HepG2 (cell line): ENCODE results near the gene ARHGAP45. TPM values are rescaled to one million over a fixed set of nuclear protein-coding genes. Genes with fewer than 3 reads are reported as not detected.

ENCODE experiments used
- ATAC-seq: fragments of 200-7000 bp; cut with Tn5 transposase; 3 replicates; pipeline ENCODE4 v1.9.1; 2020; ENCODE audit warnings: mild to moderate bottlenecking, moderate library complexity
- BruUV-seq: library from RNA; stranded (reverse); fragments of 400-500 nt; replicated peaks from 2 replicates; lab custom pipeline; 2021; lab: Mats Ljungman, UMichigan
- CTCF ChIA-PET: fragments of 300-600 bp; formaldehyde crosslinking; extraction: SDS; loops from one replicate; lab custom pipeline; 2021; ENCODE audit warnings: low total read pairs, inconsistent platforms, low intra/inter-chr PET ratio; lab: Yijun Ruan, JAX
- POLR2A ChIA-PET: fragments of 350-600 bp; sonication (Branson Sonifier 250); formaldehyde crosslinking; loops from one replicate; lab custom pipeline; 2020; ENCODE audit warnings: antibody characterized with exemption, inconsistent platforms; lab: Yijun Ruan, JAX
- DNase-seq: peaks from one replicate; pipeline ENCODE4 v3.0.0-alpha.2; 2015; ENCODE audit warnings: low spot score
- FAIRE-seq: peaks from 3 replicates; lab custom pipeline; 2011; peaks lifted over from hg19 to GRCh38; lab: Jason Lieb, UNC
- H2AFZ ChIP-seq: one replicate; pipeline ENCODE4 v1.6.1; 2011; ENCODE audit warnings: low read length, inconsistent platforms
- H3K27ac ChIP-seq: fragments of 300-600 bp; 3 replicates; pipeline ENCODE4 v1.8.0; 2011; ENCODE audit warnings: mixed run types, mild to moderate bottlenecking, mixed read lengths, low read length, inconsistent platforms; ENCODE audit not compliant: insufficient read depth; ENCODE audit errors: extremely low read length
- H3K27me3 ChIP-seq, 2 experiments: fragments of 200-600 bp in 1 of 2; 2 replicates in 1 of 2; 3 replicates in 1 of 2; pipeline versions ENCODE4 v1.6.0 to v1.8.0; 2011; ENCODE audit warnings: low read length in 2 of 2, mild to moderate bottlenecking in 2 of 2, moderate library complexity in 2 of 2, inconsistent platforms in 1 of 2; ENCODE audit not compliant: insufficient read depth in 2 of 2, control insufficient read depth in 1 of 2
- H3K36me3 ChIP-seq, 2 experiments: fragments of 200-600 bp in 1 of 2; replicated peaks in 1 of 2; 2 replicates in 1 of 2; 3 replicates in 1 of 2; pipeline versions ENCODE4 v1.5.1 to v1.8.0; 2011; ENCODE audit warnings: low read length in 2 of 2, inconsistent platforms in 1 of 2; ENCODE audit not compliant: insufficient read depth in 2 of 2, control insufficient read depth in 1 of 2
- H3K4me1 ChIP-seq: 2 replicates; pipeline ENCODE4 v1.5.1; 2012; ENCODE audit warnings: low read length, inconsistent platforms; ENCODE audit not compliant: insufficient read depth
- H3K4me2 ChIP-seq: 2 replicates; pipeline ENCODE4 v1.6.0; 2011; ENCODE audit warnings: low read depth, low read length, inconsistent platforms
- H3K4me3 ChIP-seq, 3 experiments: fragments of 200-600 bp in 1 of 3; sonication (generic), shearing (Covaris generic) in 1 of 3; replicated peaks in 1 of 3; 2 replicates each; pipeline ENCODE4 v1.5.1; 2011 to 2016; ENCODE audit warnings: low read length in 3 of 3, inconsistent platforms in 2 of 3, low read depth in 2 of 3, mild to moderate bottlenecking in 2 of 3, control low read depth in 1 of 3, mixed read lengths in 1 of 3; ENCODE audit not compliant: insufficient read depth in 1 of 3
- H3K79me2 ChIP-seq: one replicate; pipeline ENCODE4 v1.6.1; 2011; ENCODE audit warnings: low read length, inconsistent platforms; ENCODE audit not compliant: insufficient read depth
- H3K9ac ChIP-seq: 2 replicates; pipeline ENCODE4 v1.6.0; 2011; ENCODE audit warnings: mild to moderate bottlenecking, low read depth, low read length, inconsistent platforms; ENCODE audit not compliant: insufficient read depth
- H3K9me3 ChIP-seq: 2 replicates; pipeline ENCODE4 v1.5.1; 2012; ENCODE audit warnings: mild to moderate bottlenecking, low read length
- H4K20me1 ChIP-seq: 2 replicates; pipeline ENCODE4 v1.6.0; 2011; ENCODE audit warnings: inconsistent platforms, mild to moderate bottlenecking, low read length, moderate library complexity; ENCODE audit not compliant: insufficient read depth
- CC2D1A ChIP-seq: sonication (generic); formaldehyde crosslinking; IDR thresholded peaks from 2 replicates; pipeline ENCODE4 v1.8.1; 2023; ENCODE audit warnings: mild to moderate bottlenecking, missing genetic modification reagents
- ETS1 ChIP-seq: sonication (generic); formaldehyde crosslinking; IDR thresholded peaks from 2 replicates; pipeline ENCODE4 v1.4.0; 2020; ENCODE audit warnings: missing genetic modification reagents
- ETV5 ChIP-seq: IDR thresholded peaks from 2 replicates; pipeline ENCODE4 v1.6.1; 2018; ENCODE audit warnings: missing biosample characterization, missing genetic modification reagents, inconsistent platforms, borderline replicate concordance
- GFI1 ChIP-seq: sonication (generic); formaldehyde crosslinking; IDR thresholded peaks from 2 replicates; pipeline ENCODE4 v1.5.0; 2020; ENCODE audit warnings: missing genetic modification reagents, mild to moderate bottlenecking, borderline replicate concordance
- KDM6A ChIP-seq: IDR thresholded peaks from 2 replicates; pipeline ENCODE4 v1.6.1; 2016; ENCODE audit warnings: low read depth
- MYPOP ChIP-seq: sonication (generic); formaldehyde crosslinking; IDR thresholded peaks from 2 replicates; pipeline ENCODE4 v1.8.1; 2023; ENCODE audit warnings: mild to moderate bottlenecking, moderate library complexity, missing genetic modification reagents
- NFE2 ChIP-seq: sonication (generic); formaldehyde crosslinking; IDR thresholded peaks from 2 replicates; pipeline ENCODE4 v1.4.0; 2020; ENCODE audit warnings: missing genetic modification reagents
- PHF21A ChIP-seq: sonication (generic); formaldehyde crosslinking; IDR thresholded peaks from 2 replicates; pipeline ENCODE4 v1.5.0; 2020; ENCODE audit warnings: mild to moderate bottlenecking, missing genetic modification reagents
- POLR2A ChIP-seq, 2 experiments: IDR thresholded peaks; 2 replicates each; pipeline ENCODE4 v1.6.1; 2011; ENCODE audit warnings: low read depth in 2 of 2, low read length in 2 of 2, mild to moderate bottlenecking in 1 of 2, moderate library complexity in 1 of 2; ENCODE audit not compliant: insufficient read depth in 1 of 2
- SAP130 ChIP-seq: IDR thresholded peaks from 2 replicates; pipeline ENCODE4 v1.6.1; 2016; ENCODE audit warnings: low read depth
- SIX4 ChIP-seq: sonication (generic); formaldehyde crosslinking; IDR thresholded peaks from 2 replicates; pipeline ENCODE4 v1.4.0; 2020; ENCODE audit warnings: missing genetic modification reagents
- ZBTB38 ChIP-seq: sonication (generic); formaldehyde crosslinking; IDR thresholded peaks from 2 replicates; pipeline ENCODE4 v1.5.1; 2020; ENCODE audit warnings: mild to moderate bottlenecking, missing genetic modification reagents
- ZFX ChIP-seq: sonication (generic); formaldehyde crosslinking; IDR thresholded peaks from 2 replicates; pipeline ENCODE4 v1.4.0; 2020; ENCODE audit warnings: mild to moderate bottlenecking, low read depth, missing genetic modification reagents, moderate library complexity
- ZNF205 ChIP-seq: IDR thresholded peaks from 2 replicates; pipeline ENCODE4 v1.6.1; 2018; ENCODE audit warnings: missing biosample characterization, missing genetic modification reagents
- ZNF225 ChIP-seq: sonication (generic); formaldehyde crosslinking; IDR thresholded peaks from 2 replicates; pipeline ENCODE4 v1.4.0; 2020; ENCODE audit warnings: mild to moderate bottlenecking, missing genetic modification reagents
- ZNF572 ChIP-seq: sonication (generic); formaldehyde crosslinking; IDR thresholded peaks from 2 replicates; pipeline ENCODE4 v1.5.1; 2020; ENCODE audit warnings: mild to moderate bottlenecking, missing genetic modification reagents
- ZNF792 ChIP-seq: IDR thresholded peaks from 2 replicates; pipeline ENCODE4 v1.6.1; 2016
- ZZZ3 ChIP-seq: sonication (generic); formaldehyde crosslinking; IDR thresholded peaks from 2 replicates; pipeline ENCODE4 v1.4.0; 2020; ENCODE audit warnings: missing genetic modification reagents, mild to moderate bottlenecking, borderline replicate concordance
- WGBS: methylation state at CpG from one replicate; pipeline ENCODE4 v1.1.6; 2017; ENCODE audit warnings: low lambda C conversion rate; 5-methylcytosine and 5-hydroxymethylcytosine counted together
- in situ Hi-C: cut with HindIII; loops from 2 replicates; pipeline ENCODE4 v1.10.0; 2017; ENCODE audit warnings: low pct_unique_long_range_greater_than_20kb; ENCODE audit not compliant: extremely low pct_ligation_motif_present
- intact Hi-C: fragments of 100-400 bp; cut with micrococcal nuclease; formaldehyde crosslinking; loops from one replicate; pipeline ENCODE4 v1.10.0; 2022; ENCODE audit not compliant: unreplicated experiment
- polyA plus RNA-seq, 8 experiments: library from polyadenylated mRNA; depleted of rRNA in 3 of 8; stranded (reverse) in 7 of 8; unstranded in 1 of 8; fragments of >200 nt; fragmentation: Illumina TruSeq in 4 of 8; extraction: Trizol in 4 of 8; gene quantifications; 2 replicates each; pipeline versions ENCODE4 v1.2.1 to v1.2.3, GENCODE V29; 2011 to 2016; ENCODE audit warnings: low read depth in 4 of 8, missing spikeins in 1 of 8, mixed read lengths in 1 of 8; ENCODE audit not compliant: insufficient read depth in 1 of 8
- total RNA-seq, 5 experiments: library from RNA; depleted of rRNA; stranded (reverse); fragments of >200 nt; fragmentation: Illumina TruSeq; extraction: Trizol; gene quantifications; 2 replicates each; pipeline ENCODE4 v1.2.3, GENCODE V29; 2016; ENCODE audit warnings: low read depth in 1 of 5
- TF ChIP-seq, protein P1 (sequence below), 2 experiments: fragments of 450-650 bp in 1 of 2; sonication (generic) in 1 of 2; formaldehyde crosslinking; IDR thresholded peaks; 2 replicates each; pipeline versions ENCODE4 v1.5.0 to v1.8.0; 2020 to 2022; ENCODE audit warnings: mild to moderate bottlenecking in 1 of 2, missing genetic modification reagents in 1 of 2

ARHGAP45 gene
- total and polyA plus RNA-seq, 2 of the 13 experiments (the other 11 are each of a cell fraction or from before 2014, with no cell fraction given), result 0.84 to 32.0 TPM

DNA sequence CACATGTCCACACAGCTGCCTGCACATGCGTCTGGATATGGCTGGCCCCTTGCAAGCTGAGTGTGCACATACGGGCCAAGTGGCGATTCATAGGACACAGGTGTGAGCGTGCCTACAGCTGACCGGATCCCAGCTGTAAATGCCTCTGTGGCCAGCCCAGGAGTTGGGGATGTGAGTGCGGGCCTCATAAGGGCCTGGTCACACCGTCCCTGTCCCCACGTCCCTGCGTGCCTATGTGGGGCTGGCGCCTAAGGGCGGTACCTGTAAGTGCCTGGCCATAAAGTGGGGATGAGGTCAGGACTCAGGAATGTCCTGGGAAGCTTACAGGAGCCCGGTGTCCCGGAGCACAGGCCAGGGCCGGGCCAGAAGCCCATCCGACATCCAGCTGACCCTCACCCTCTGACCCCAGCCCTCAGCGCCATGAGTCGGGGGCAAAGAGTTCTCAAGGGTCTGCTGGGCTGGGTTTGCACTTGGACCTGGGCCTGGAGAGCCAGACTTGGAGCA, 1.3 kb upstream of the ARHGAP45 start (continued):
- TF ChIP-seq CC2D1A, result no peak
- no peak for TF ChIP-seq ZNF225
- peak; percentile 74 for TF ChIP-seq PHF21A
- TF ChIP-seq GFI1 (CRISPR knock-in tag), result no peak
- no peak for TF ChIP-seq SIX4 (CRISPR knock-in tag)
- TF ChIP-seq, protein P1, sequence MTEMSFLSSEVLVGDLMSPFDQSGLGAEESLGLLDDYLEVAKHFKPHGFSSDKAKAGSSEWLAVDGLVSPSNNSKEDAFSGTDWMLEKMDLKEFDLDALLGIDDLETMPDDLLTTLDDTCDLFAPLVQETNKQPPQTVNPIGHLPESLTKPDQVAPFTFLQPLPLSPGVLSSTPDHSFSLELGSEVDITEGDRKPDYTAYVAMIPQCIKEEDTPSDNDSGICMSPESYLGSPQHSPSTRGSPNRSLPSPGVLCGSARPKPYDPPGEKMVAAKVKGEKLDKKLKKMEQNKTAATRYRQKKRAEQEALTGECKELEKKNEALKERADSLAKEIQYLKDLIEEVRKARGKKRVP (CRISPR knock-in tag; IDR thresholded peaks at IDR 0.05), result no peak

GRCh38 chr19:1066251-1066747, 668 bp upstream of the ARHGAP45 start:
- in situ Hi-C loops (loop anchor here (5.0 kb wide), 1 partner anchor 36 kb away; the partner anchor contains the start of gene GPX4), intact Hi-C loops (no loop called here)
- Histone ChIP-seq H3K36me3 (no peaks in the 10 kb centered on the region), H3K27ac (no peak overlapping the region), H3K9ac (peak overlapping the region; percentile 54; the same call in 1 of the 2 replicates), H3K27me3 (no peaks in the 10 kb centered on the region), H3K9me3 (no peaks in the 10 kb centered on the region), H3K79me2 (no peaks in the 10 kb centered on the region), H3K4me1 (peaks cover 37% of the 10 kb centered on the region), H4K20me1 (no peaks in the 10 kb centered on the region), H3K4me3 (peak overlapping the region; percentile 71 to 78 (median 77)), H2AFZ (no peak overlapping the region), H3K4me2 (peak overlapping the region; percentile 86)
- no TSS peak for BruUV-seq
- no peak for FAIRE-seq
- ATAC-seq, result peak; percentile 58
- peak; percentile 61 for DNase-seq
- ChIA-PET CTCF (no interaction called here), POLR2A (interaction anchor here (0.6 to 2.7 kb wide), 12 partner anchors 9 to 121 kb away, joined by 3 to 10 read pairs (median 4); partner anchors contain the start of genes ABCA7 and GPX4)
- WGBS, result 0% methylated on average over 7 of the region's 17 CpGs
- TF ChIP-seq ZBTB38 (CRISPR knock-in tag) (peak; percentile 26), ZFX (CRISPR knock-in tag) (peak; percentile 32), MYPOP (CRISPR knock-in tag) (peak; percentile 48; the same call in 1 of the 2 replicates), ETV5 (peak; percentile 73; the same call in 1 of the 2 replicates), SAP130 (CRISPR knock-in tag) (peak; percentile 78), ETS1 (CRISPR knock-in tag) (0 out of 2 replicates have a peak, but pooled peaks have one; percentile 20), ZNF572 (CRISPR knock-in tag) (0 out of 2 replicates have a peak, but pooled peaks have one; percentile 34), ZNF205 (0 out of 2 replicates have a peak, but pooled peaks have one; percentile 5), ZNF792 (no peak), NFE2 (CRISPR knock-in tag) (no peak), POLR2A (IDR thresholded peaks at IDR 0.05; ENCODE audit: insufficient read depth in 1 of 2, low read depth in 2 of 2, low read length in 2 of 2) (peak in 1 of 2 experiments; percentile 43; a peak in 2 of 4 replicates), ZZZ3 (CRISPR knock-in tag) (0 out of 2 replicates have a peak, but pooled peaks have one; percentile 53), KDM6A (CRISPR knock-in tag) (no peak)
